Endodermal cell (in vitro differentiated cells): ENCODE data around the gene FGR. TPM values are rescaled to one million over a fixed set of nuclear protein-coding genes. Genes with fewer than 3 reads are reported as not detected.

Experiments
- DNase-seq: peaks from one replicate; pipeline ENCODE4 v3.0.0-alpha.2; 2017
- H3K27ac ChIP-seq: 2 replicates; pipeline ENCODE4 v1.5.1; 2013; ENCODE audit warnings: mild to moderate bottlenecking, low read depth, low read length, moderate library complexity
- H3K27me3 ChIP-seq: 2 replicates; pipeline ENCODE4 v1.6.1; 2013; ENCODE audit warnings: mild to moderate bottlenecking, low read length, moderate library complexity; ENCODE audit not compliant: insufficient read depth, control insufficient read depth, poor library complexity, severe bottlenecking
- H3K36me3 ChIP-seq: 2 replicates; pipeline ENCODE4 v1.7.0; 2013; ENCODE audit warnings: mild to moderate bottlenecking, low read length, moderate library complexity; ENCODE audit not compliant: control insufficient read depth, insufficient read depth
- H3K4me1 ChIP-seq: one replicate; pipeline ENCODE4 v1.7.0; 2013; ENCODE audit warnings: low read length; ENCODE audit not compliant: control insufficient read depth, insufficient read depth
- H3K4me3 ChIP-seq: 2 replicates; pipeline ENCODE4 v1.5.1; 2013; ENCODE audit warnings: mild to moderate bottlenecking, low read length, moderate library complexity
- H3K9ac ChIP-seq: 2 replicates; pipeline ENCODE4 v1.6.1; 2013; ENCODE audit warnings: mild to moderate bottlenecking, low read length, moderate library complexity; ENCODE audit not compliant: poor library complexity, severe bottlenecking; ENCODE audit errors: extremely low read depth
- H3K9me3 ChIP-seq: 2 replicates; pipeline ENCODE4 v1.6.1; 2013; ENCODE audit warnings: mild to moderate bottlenecking, low read length, moderate library complexity; ENCODE audit not compliant: control insufficient read depth
- H3K27ac Mint-ChIP-seq: 2 replicates; pipeline ENCODE4 v1.8.0; 2020; ENCODE audit warnings: mixed read lengths
- H3K27me3 Mint-ChIP-seq: 2 replicates; pipeline ENCODE4 v1.8.0; 2021; ENCODE audit warnings: mild to moderate bottlenecking, mixed read lengths; ENCODE audit not compliant: insufficient read depth
- H3K36me3 Mint-ChIP-seq: 2 replicates; pipeline ENCODE4 v1.8.0; 2020; ENCODE audit warnings: low read depth, mixed read lengths
- H3K4me1 Mint-ChIP-seq: 2 replicates; pipeline ENCODE4 v1.8.0; 2020; ENCODE audit warnings: mixed read lengths
- H3K4me3 Mint-ChIP-seq: 2 replicates; pipeline ENCODE4 v1.8.0; 2020; ENCODE audit warnings: mild to moderate bottlenecking, moderate library complexity, mixed read lengths
- H3K9me3 Mint-ChIP-seq: 2 replicates; pipeline ENCODE4 v1.8.0; 2020; ENCODE audit warnings: mild to moderate bottlenecking, mixed read lengths
- CTCF ChIP-seq: fragments of 200-600 bp; sonication (generic); conservative IDR thresholded peaks from 2 replicates; pipeline ENCODE4 v1.5.0; 2021; ENCODE audit warnings: antibody characterized with exemption, mild to moderate bottlenecking
- WGBS, 2 experiments: methylation state at CpG; one replicate each; pipeline versions ENCODE4 v1.1.5 to v1.1.7; 2013; ENCODE audit warnings: missing lambda C conversion rate in 2 of 2, mixed read lengths in 1 of 2; ENCODE audit not compliant: insufficient coverage in 1 of 2, insufficient read length in 1 of 2; 5-methylcytosine and 5-hydroxymethylcytosine counted together
- total RNA-seq, 2 donors: library from RNA; stranded (reverse); fragmentation: NEBNext Ultra II Directional in 1 of 2; extraction: Animal tissue kit (Norgen Biotek cat#: 25700) in 1 of 2; gene quantifications; 2 replicates in 1 of 2; 3 replicates in 1 of 2; pipeline ENCODE4 v1.2.1, GENCODE V29; 2021

FGR gene
- total RNA-seq, 2 donors from 2014 or later = not detected

GRCh38 chr1:27597516-27598294 lies 37.3 kb downstream of the FGR start:
- H3K4me1 ChIP-seq = peaks cover 34% of the 10 kb centered on the region
- no peaks in the 10 kb centered on the region for H3K27me3 Mint-ChIP-seq
- H3K27ac Mint-ChIP-seq = no peak overlapping the region
- H3K27me3 ChIP-seq = no peaks in the 10 kb centered on the region
- H3K4me3 ChIP-seq = no peak overlapping the region
- no peaks in the 10 kb centered on the region for H3K36me3 Mint-ChIP-seq
- no peak for TF ChIP-seq CTCF
- peak overlapping the region; percentile 40 for H3K27ac ChIP-seq
- H3K4me1 Mint-ChIP-seq = peaks cover 52% of the 10 kb centered on the region
- no peak overlapping the region for H3K9ac ChIP-seq
- 80 to 82% methylated on average over 2 to 6 of the region's 7 CpGs for WGBS, 2 experiments
- no peak overlapping the region for H3K4me3 Mint-ChIP-seq
- H3K9me3 Mint-ChIP-seq = no peaks in the 10 kb centered on the region
- no peaks in the 10 kb centered on the region for H3K9me3 ChIP-seq
- no peaks in the 10 kb centered on the region for H3K36me3 ChIP-seq
- no peak for DNase-seq

- no peak for DNase-seq
Measured at GRCh38 chr1:27596986-27597385, 38.0 kb downstream of the FGR start.

GRCh38 chr1:27596261-27596660 lies 38.7 kb downstream of the FGR start:
- no peaks in the 10 kb centered on the region for H3K36me3 Mint-ChIP-seq
- H3K4me3 Mint-ChIP-seq = no peak overlapping the region
- Histone ChIP-seq H3K9ac (no peak overlapping the region), H3K27me3 (no peaks in the 10 kb centered on the region), H3K27ac (no peak overlapping the region), H3K4me1 (peaks cover 35% of the 10 kb centered on the region), H3K9me3 (no peaks in the 10 kb centered on the region), H3K4me3 (no peak overlapping the region), H3K36me3 (no peaks in the 10 kb centered on the region)
- no peaks in the 10 kb centered on the region for H3K27me3 Mint-ChIP-seq
- no peak for DNase-seq
- no peak for TF ChIP-seq CTCF
- peaks cover 45% of the 10 kb centered on the region for H3K4me1 Mint-ChIP-seq
- no peak overlapping the region for H3K27ac Mint-ChIP-seq
- no peaks in the 10 kb centered on the region for H3K9me3 Mint-ChIP-seq
- 71 to 83% methylated on average over 8 to 9 of the region's 9 CpGs for WGBS, 2 experiments

More at GRCh38 chr1:27596986-27597385, 38.0 kb downstream of the FGR start:
- H3K9me3 ChIP-seq = no peaks in the 10 kb centered on the region
- H3K27me3 ChIP-seq = no peaks in the 10 kb centered on the region
- H3K27ac ChIP-seq = no peak overlapping the region
- no peaks in the 10 kb centered on the region for H3K36me3 ChIP-seq
- no peak overlapping the region for H3K9ac ChIP-seq
- WGBS, 2 experiments = 89% methylated on average over 4 of the region's 4 CpGs; no CpG with 5 or more reads in 1 of the 2 experiments
- peaks cover 35% of the 10 kb centered on the region for H3K4me1 ChIP-seq
- no peak for TF ChIP-seq CTCF
- H3K4me3 Mint-ChIP-seq = no peak overlapping the region
- H3K27ac Mint-ChIP-seq = no peak overlapping the region
- H3K9me3 Mint-ChIP-seq = no peaks in the 10 kb centered on the region
- H3K27me3 Mint-ChIP-seq = no peaks in the 10 kb centered on the region
- peaks cover 49% of the 10 kb centered on the region for H3K4me1 Mint-ChIP-seq
- no peaks in the 10 kb centered on the region for H3K36me3 Mint-ChIP-seq
- no peak overlapping the region for H3K4me3 ChIP-seq
